Measurements from ENCODE around the gene ARL3. TPM values are rescaled to one million over a fixed set of nuclear protein-coding genes. Genes with fewer than 3 reads are reported as not detected.

The ARL3 gene
- total RNA-seq, 1 donor = 6.0 TPM

- H3K4me3 ChIP-seq (ENCODE audit: low read depth, low read length) = peak overlapping the region; percentile 97
- no peak for DNase-seq (ENCODE audit: low read depth)
- no peak for TF ChIP-seq CTCF (IDR thresholded peaks at IDR 0.05; ENCODE audit: insufficient read depth, low read depth, low read length)
Measured at GRCh38 chr10:102647443-102648268, 66.5 kb downstream of the ARL3 start.

GRCh38 chr10:102646610-102647442 lies 67.4 kb downstream of the ARL3 start:
- TF ChIP-seq CTCF (IDR thresholded peaks at IDR 0.05; ENCODE audit: insufficient read depth, low read depth, low read length) = no peak
- peak; percentile 51 for DNase-seq (ENCODE audit: low read depth)

GRCh38 chr10:102645741-102646609 lies 68.2 kb downstream of the ARL3 start:
- DNase-seq (ENCODE audit: low read depth) = peak; percentile 97
- H3K4me3 ChIP-seq (ENCODE audit: low read depth, low read length) = peak overlapping the region; percentile 97
- no peak for TF ChIP-seq CTCF (IDR thresholded peaks at IDR 0.05; ENCODE audit: insufficient read depth, low read depth, low read length)

More at GRCh38 chr10:102646610-102647442, 67.4 kb downstream of the ARL3 start:
- H3K4me3 ChIP-seq (ENCODE audit: low read depth, low read length) = peak overlapping the region; percentile 97

GRCh38 chr10:102645388-102645740 lies 68.8 kb downstream of the ARL3 start:
- no peak for TF ChIP-seq CTCF (IDR thresholded peaks at IDR 0.05; ENCODE audit: insufficient read depth, low read depth, low read length)
- peak; percentile 84 for DNase-seq (ENCODE audit: low read depth)
- H3K4me3 ChIP-seq (ENCODE audit: low read depth, low read length) = peak overlapping the region; percentile 97

GRCh38 chr10:102644646-102645387 lies 69.4 kb downstream of the ARL3 start:
- H3K4me3 ChIP-seq (ENCODE audit: low read depth, low read length) = peak overlapping the region; percentile 97
- TF ChIP-seq CTCF (IDR thresholded peaks at IDR 0.05; ENCODE audit: insufficient read depth, low read depth, low read length) = peak; percentile 61
- DNase-seq (ENCODE audit: low read depth) = peak; percentile 73
